Progenitor cell of endocrine pancreas (in vitro differentiated cells): ENCODE measurements around the gene MC5R. TPM values are rescaled to one million over a fixed set of nuclear protein-coding genes. Genes with fewer than 3 reads are reported as not detected.

ENCODE experiments used
- DNase-seq: peaks from one replicate; pipeline ENCODE4 v3.0.0; 2021; ENCODE audit warnings: low spot score; ENCODE audit not compliant: unreplicated experiment
- H3K27ac Mint-ChIP-seq: 2 replicates; pipeline ENCODE4 v1.8.0; 2021; ENCODE audit warnings: mild to moderate bottlenecking, moderate library complexity, mixed read lengths
- H3K27me3 Mint-ChIP-seq: 2 replicates; pipeline ENCODE4 v1.8.0; 2021; ENCODE audit warnings: mixed read lengths
- H3K36me3 Mint-ChIP-seq: 2 replicates; pipeline ENCODE4 v1.8.0; 2022; ENCODE audit warnings: mixed read lengths; ENCODE audit not compliant: insufficient read depth
- H3K4me1 Mint-ChIP-seq: 2 replicates; pipeline ENCODE4 v1.8.0; 2021; ENCODE audit warnings: low read depth, mixed read lengths
- H3K4me3 Mint-ChIP-seq: 2 replicates; pipeline ENCODE4 v1.8.0; 2021; ENCODE audit warnings: low read depth, mild to moderate bottlenecking, moderate library complexity, mixed read lengths
- H3K9me3 Mint-ChIP-seq: 2 replicates; pipeline ENCODE4 v1.8.0; 2021; ENCODE audit warnings: low read depth, mixed read lengths
- total RNA-seq: library from RNA; stranded (reverse); gene quantifications from 2 replicates; pipeline ENCODE4 v1.2.1, GENCODE V29; 2021
- TF ChIP-seq, protein P1 (sequence below): fragments of 200-600 bp; sonication (generic); IDR thresholded peaks from one replicate; pipeline ENCODE4 v1.5.0; 2021; ENCODE audit warnings: antibody characterized with exemption, mild to moderate bottlenecking; ENCODE audit not compliant: unreplicated experiment

The MC5R gene
- total RNA-seq, 1 donor from 2014 or later: not detected

DNA sequence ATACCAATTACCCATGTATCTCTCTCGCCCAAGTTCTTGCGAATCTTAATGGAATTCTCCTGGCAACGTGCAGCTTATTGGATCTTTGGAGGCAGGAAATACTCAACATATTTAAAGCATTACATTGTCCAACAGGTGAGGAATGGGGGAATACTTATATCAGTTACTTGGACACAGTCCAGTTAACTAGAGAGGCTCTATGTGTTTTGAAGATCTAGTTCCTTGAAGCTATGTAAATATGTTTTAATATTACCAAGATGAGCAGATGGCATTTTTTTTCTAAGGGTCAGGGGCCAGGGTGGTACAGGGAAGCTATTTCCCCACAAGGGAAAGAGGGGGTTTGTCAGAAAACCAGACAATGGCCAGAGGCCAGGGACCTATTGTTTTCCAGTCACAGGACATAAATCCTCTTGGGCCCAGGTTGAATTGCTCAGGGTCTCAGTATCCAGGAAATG lies 26.8 kb upstream of the MC5R start:
- Mint-ChIP-seq H3K27ac (no peak overlapping the region), H3K36me3 (no peaks in the 10 kb centered on the region), H3K27me3 (peaks cover 22% of the 10 kb centered on the region), H3K4me3 (no peak overlapping the region), H3K9me3 (no peaks in the 10 kb centered on the region), H3K4me1 (peaks cover 2% of the 10 kb centered on the region)
- TF ChIP-seq, protein P1, sequence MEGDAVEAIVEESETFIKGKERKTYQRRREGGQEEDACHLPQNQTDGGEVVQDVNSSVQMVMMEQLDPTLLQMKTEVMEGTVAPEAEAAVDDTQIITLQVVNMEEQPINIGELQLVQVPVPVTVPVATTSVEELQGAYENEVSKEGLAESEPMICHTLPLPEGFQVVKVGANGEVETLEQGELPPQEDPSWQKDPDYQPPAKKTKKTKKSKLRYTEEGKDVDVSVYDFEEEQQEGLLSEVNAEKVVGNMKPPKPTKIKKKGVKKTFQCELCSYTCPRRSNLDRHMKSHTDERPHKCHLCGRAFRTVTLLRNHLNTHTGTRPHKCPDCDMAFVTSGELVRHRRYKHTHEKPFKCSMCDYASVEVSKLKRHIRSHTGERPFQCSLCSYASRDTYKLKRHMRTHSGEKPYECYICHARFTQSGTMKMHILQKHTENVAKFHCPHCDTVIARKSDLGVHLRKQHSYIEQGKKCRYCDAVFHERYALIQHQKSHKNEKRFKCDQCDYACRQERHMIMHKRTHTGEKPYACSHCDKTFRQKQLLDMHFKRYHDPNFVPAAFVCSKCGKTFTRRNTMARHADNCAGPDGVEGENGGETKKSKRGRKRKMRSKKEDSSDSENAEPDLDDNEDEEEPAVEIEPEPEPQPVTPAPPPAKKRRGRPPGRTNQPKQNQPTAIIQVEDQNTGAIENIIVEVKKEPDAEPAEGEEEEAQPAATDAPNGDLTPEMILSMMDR: no peak
- no peak for DNase-seq

DNA sequence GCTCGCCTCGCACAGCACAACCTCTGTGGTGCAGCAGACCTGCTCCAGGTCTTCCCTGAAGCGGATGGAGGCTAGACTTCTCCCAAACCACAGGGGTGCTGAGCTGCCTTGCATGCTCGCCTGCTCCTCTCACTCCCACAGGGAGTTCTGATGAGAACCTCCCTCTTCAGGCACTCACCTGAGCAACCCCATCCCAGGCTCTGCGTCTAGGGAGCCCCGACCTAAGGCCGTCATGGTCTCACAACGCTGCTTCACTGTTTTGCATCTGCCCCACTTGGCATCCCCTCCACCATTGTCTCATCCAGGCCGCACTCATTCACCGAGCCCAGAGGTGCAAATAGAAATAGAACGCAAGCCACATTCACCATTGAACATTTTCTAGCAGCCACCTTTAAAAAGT lies 24.6 kb upstream of the MC5R start:
- H3K4me1 Mint-ChIP-seq: peaks cover 2% of the 10 kb centered on the region

DNA sequence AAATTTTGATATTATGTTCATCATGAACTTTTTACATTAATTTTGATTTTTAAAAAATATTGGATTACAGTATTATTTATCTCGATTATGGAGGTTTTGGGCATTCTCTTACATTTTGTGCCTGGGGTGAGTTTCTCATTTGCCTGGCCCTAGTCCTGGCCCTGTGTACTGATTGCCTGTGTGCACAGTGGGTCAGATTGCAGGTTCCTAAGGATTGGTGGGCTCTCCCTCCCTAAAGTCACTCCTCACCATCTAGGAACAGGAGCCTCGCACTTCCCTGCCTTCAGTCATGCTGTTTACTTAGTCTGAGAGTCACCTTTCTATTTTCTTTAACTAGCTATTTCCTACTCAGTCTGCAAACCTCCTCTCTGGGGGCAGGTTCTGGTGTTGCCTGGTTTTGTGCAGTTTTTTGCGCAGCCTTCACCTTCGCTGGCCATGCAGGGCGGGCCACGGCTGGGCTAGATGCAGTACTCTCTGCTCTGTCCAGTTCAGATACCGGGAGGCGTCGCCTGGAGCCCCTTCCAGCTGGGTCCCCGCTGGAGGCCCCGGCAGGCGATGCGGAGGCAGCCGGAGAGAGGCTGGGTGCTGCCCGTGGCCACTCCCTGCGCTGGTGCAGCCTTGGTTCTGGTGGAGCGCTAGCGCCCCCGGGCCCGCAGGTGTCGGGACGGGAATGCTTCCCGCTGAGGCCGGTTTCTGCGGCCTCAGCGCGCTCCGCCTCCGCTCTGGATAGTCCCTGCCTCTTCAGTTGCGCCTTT lies 23.3 kb upstream of the MC5R start:
- Mint-ChIP-seq H3K36me3 (no peaks in the 10 kb centered on the region), H3K4me3 (peak overlapping the region; percentile 70), H3K9me3 (no peaks in the 10 kb centered on the region), H3K27ac (peak overlapping the region; percentile 65), H3K27me3 (peaks cover 30% of the 10 kb centered on the region), H3K4me1 (peaks cover 3% of the 10 kb centered on the region)
- TF ChIP-seq, protein P1: peak; percentile 59
- peak; percentile 69 for DNase-seq

More for the DNA sequence above, 24.6 kb upstream of the MC5R start:
- Mint-ChIP-seq H3K36me3 (no peaks in the 10 kb centered on the region), H3K27ac (no peak overlapping the region), H3K4me3 (no peak overlapping the region), H3K27me3 (peaks cover 30% of the 10 kb centered on the region), H3K9me3 (no peaks in the 10 kb centered on the region)
- no peak for DNase-seq
- TF ChIP-seq, protein P1: no peak

DNA sequence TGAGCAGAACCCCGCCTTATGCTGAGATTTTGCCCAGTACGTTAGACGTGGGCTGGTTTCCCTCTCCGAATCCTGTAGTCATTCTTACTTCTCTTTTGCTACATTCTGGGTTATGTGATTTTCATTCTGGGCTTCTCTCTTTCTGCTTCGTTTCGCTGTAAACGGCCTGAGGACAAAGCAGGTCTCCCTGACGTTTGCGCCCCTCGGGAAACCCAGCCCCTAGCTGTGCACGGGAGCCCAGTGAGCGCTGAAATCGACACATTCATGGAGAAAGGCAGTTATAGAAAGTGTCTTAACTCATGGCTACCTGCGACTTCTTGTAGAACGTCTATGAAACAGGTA lies 22.7 kb upstream of the MC5R start:
- DNase-seq: no peak
- Mint-ChIP-seq H3K4me1 (peaks cover 7% of the 10 kb centered on the region), H3K36me3 (no peaks in the 10 kb centered on the region), H3K27ac (peak overlapping the region; percentile 65), H3K9me3 (no peaks in the 10 kb centered on the region), H3K27me3 (peaks cover 30% of the 10 kb centered on the region), H3K4me3 (peak overlapping the region; percentile 70)
- TF ChIP-seq, protein P1: no peak

DNA sequence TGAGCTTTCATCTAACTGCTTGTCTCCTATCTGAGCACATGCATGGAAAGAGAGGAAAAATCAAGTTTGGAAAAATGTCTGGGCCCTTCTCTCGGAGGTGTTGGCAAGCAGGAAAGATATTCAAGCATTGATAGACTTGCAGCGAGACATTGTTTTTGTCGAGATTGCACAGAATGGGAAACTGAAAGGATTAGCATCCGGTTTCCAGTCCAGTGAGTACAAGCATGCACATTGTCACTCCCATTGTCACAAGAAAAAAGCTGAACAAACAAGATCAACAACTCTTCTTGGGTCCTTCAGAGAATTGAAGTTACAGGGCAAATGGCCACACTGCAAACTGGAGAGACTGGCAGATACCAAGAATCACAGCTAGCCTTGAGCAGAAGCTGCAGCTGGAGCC lies 19.6 kb upstream of the MC5R start:
- H3K27ac Mint-ChIP-seq: no peak overlapping the region
- H3K27me3 Mint-ChIP-seq: peaks cover 22% of the 10 kb centered on the region
- peaks cover 20% of the 10 kb centered on the region for H3K4me1 Mint-ChIP-seq
- H3K9me3 Mint-ChIP-seq: no peaks in the 10 kb centered on the region
- no peak for DNase-seq
- no peak overlapping the region for H3K4me3 Mint-ChIP-seq
- TF ChIP-seq, protein P1: no peak
- H3K36me3 Mint-ChIP-seq: no peaks in the 10 kb centered on the region
